HG03097 (cell line): ENCODE measurements around the gene MAP3K8.
"Not testable (repeated sequence)": the region's sequence is repeated elsewhere in the genome, so short reads cannot be mapped to it uniquely, and the experiment has no call there.

Experiments
- ATAC-seq: cut with Tn5 transposase; IDR thresholded peaks from one replicate; pipeline ENCODE4 v1.9.1; 2021; ENCODE audit not compliant: unreplicated experiment, low FRiP score

MAP3K8 gene

DNA sequence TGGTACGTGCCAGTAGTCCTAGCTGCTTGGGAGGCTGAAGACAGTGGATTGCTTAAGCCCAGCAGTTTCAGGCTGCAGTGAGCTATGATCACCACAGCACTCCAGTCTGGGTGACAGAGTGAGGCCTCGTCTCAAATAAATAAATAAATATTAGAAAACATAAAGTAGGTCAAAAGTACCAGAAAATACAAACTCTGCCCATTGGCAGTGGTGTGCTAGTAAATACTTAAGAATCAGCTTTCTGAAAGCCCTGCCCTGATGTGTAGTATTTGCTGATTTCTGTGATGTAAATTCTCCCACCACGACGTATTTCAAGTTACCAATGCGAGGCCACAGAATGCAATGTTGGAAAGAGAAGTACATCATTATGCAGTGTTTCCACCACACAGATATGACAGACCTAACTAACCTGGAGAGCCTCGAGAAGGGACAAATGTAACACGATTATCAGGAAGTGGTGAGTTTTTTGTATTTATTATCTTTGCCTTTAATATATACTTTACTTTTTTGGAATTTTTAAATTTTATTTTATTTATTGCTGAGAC is 11.8 kb upstream of the MAP3K8 start:
- no peak for ATAC-seq

DNA sequence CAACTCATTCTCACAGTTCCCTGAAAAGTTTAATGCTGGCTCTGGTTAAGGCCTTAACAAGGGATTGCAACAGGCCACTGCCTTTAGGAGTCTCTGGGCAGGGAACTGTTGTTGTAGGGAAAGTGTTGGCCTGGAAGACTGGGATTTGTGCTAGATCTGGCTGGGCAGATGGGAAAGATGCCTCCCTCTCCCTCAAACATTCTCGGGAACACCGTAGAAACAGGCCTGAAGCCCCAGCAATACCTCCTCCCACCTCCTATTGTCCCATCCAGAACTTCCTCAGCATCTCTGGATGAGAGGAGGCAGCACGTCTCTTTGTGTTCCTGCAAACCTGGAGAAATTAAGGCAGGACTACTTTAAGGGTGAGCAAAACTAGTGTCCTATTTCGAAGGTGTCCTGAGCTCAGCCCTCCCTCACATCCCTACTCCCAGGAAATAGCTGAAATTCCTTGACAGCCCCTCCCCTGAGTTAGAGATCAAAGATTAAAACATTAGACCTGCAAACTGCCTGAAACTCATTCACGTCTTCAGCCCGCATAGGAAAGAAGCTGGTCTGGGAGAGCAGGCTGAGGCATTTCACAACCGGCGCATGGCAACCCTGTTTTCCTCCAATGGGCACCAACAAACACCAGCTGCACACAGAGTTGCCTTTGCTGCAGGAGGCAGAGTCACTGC is 10.9 kb upstream of the MAP3K8 start:
- ATAC-seq: no peak

DNA sequence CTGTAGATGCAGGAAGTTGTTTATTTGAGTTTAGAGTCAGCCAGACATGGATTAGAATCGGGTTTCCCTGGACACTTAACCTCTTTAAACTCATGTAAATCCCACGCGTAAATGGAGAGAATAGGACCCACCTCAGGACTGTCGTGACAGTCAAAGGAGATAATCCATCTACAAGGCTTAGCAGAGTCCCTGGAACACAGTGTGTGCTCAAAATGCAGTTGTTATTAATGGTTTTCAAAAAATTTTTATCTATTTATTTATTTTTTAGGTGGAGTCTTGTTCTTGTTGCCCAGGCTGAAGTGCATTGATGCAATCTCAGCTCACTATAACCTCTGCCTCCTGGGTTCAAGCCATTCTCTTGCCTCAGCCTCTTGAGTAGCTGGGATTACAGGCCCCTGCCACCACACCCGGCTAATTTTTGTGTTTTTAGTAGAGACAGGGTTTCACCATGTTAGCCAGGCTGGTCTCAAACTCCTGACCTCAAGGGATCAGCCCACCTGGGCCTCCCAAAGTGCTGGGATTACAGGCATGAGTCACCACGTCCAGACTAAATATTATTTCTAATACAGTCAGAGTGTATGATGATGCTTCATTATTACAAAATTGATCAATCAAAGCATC is 10.2 kb upstream of the MAP3K8 start:
- not testable (repeated sequence) for ATAC-seq

DNA sequence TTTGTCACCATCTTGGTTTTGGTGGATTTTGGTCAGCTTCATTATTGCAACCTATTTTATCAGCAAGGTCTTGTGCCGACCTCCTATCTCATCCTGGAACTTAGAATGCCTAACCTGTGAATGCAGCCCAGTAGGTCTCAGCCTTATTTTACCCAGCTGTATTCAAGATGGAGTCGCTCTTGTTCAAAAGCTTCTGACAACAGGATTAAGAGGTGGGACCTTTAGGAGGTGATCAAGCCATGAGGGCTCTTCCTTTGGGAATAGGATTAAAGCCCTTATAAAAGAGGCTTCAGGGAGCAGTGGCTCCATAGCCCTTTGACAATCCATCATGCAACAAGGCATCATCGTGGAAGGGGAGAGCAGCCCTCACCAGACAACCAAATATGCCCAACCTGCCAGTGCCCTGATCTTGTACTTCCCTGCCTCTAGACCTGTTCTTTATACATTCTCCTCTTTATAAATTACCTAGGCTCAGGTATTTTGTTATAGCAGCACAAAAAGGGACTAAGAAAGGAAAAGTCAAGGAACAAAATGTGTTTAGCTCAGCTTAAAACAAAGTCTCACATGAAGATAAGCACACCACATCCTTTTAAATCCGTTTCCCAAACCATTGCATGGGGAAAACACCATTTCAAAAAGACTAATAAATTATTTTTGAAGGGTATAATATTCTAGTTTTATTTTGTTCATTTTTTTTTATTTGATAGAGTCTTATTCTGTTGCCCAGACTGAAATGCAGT is 8.5 kb upstream of the MAP3K8 start:
- ATAC-seq: no peak

DNA sequence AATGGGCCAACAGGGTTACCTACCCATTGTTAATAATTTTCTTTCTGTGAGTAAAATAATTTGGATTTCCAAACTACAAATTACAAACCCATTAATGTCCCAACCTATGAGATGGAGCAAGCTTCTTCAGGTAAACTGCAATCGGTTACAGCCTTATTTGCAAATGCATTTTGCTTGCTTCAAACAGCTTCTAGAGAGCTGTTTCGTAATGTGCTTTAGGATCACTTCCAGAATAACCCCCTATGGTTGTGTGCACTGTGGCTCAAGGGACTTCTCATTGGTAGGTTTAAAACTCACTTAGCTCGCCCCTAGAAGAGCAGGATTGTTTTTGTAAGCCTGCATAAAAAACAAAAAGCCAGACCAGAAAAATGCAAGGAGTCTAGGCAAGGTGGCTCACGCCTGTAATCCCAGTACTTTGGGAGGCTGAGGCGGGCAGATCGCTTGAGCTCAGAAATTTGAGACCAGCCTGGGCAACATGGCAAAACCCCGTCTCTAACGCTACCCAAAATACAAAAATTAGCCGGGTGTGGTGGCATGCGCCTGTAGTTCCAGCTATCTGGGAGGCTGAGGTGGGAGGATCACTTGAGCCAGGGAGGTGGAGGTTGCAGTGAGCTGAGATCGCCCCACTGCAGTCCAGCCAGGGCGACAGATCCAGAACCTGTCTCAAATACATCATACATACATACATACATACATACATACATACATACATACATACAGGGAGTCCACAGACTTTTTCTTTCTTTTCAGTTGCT is 3.3 kb upstream of the MAP3K8 start:
- no peak for ATAC-seq

DNA sequence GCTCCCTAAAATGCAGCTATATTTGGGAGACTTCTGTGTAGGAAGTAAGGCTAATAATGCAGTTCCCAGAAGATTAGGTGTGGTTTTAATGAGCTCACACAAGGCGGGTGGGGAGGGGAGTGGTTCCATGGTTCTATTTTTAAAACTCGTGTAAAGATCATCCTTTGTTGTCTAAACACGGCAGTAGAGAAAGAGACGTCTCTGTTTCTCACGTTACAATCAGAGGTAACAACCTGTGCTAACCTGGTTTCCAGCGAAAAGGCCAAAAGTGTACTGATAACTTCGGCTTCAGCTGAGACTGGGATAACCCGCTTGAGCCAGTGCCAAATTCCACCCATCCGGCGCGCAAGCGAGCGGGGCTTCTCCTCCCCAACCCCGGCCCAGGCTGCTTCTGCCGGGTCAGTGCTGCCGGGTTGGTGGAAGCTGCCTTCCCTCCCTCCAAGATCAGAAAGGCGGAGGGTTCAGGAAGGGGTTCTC is 2.5 kb upstream of the MAP3K8 start:
- no peak for ATAC-seq

DNA sequence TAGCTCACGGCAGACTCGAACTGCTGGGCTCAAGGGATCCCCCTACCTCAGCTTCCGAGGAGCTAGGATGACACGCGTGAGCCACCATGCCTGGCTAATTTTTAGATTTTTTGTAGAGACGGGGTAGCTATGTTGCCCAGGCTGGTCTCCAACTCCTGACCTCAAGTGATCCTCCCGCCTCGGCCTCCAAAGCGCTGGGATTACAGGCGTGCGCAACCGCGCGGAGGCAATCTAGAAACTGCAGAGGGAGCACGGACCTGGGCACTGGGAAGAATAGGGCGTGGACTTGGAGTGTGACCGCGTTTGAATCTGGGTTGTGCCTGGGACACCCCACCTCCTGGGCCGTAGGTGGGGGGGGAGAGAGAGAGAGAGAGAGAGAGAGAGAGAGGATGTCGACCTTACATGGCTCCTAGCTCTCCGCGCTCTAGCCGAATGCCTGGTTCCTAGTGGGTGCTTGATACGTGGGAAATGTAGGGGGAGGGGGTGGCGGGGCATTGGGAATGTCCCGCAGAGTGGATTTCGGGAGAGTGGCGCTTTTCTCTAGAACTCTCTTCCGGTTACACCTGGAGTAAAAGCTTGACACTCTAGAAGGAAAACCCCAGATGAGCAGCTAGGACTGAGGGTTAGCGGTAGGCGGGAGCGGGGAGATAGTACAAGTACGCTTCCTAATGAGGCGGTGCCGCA is 1.2 kb upstream of the MAP3K8 start:
- peak; percentile 8 for ATAC-seq

DNA sequence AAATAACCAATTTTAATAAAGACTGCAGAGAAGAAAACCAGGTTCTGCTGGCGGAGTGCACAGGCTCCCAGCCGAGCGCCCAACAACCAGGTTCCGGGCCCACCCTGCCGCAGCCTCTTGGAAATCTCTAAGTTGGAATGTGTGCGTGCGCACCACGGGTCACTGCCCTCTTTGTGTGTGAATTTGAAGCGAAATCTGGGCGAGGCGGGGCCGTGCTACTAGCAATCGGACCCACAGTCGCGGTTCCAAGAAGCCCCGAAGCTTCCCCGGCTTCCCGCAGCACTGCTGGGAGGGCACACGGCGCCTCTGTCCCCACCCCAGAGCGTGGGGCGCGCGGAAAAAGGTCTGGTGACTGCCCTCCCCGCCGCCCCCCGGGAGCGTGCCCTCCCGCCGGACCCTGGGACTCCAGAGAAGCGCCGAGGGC is 666 bp upstream of the MAP3K8 start:
- peak; percentile 8 for ATAC-seq

DNA sequence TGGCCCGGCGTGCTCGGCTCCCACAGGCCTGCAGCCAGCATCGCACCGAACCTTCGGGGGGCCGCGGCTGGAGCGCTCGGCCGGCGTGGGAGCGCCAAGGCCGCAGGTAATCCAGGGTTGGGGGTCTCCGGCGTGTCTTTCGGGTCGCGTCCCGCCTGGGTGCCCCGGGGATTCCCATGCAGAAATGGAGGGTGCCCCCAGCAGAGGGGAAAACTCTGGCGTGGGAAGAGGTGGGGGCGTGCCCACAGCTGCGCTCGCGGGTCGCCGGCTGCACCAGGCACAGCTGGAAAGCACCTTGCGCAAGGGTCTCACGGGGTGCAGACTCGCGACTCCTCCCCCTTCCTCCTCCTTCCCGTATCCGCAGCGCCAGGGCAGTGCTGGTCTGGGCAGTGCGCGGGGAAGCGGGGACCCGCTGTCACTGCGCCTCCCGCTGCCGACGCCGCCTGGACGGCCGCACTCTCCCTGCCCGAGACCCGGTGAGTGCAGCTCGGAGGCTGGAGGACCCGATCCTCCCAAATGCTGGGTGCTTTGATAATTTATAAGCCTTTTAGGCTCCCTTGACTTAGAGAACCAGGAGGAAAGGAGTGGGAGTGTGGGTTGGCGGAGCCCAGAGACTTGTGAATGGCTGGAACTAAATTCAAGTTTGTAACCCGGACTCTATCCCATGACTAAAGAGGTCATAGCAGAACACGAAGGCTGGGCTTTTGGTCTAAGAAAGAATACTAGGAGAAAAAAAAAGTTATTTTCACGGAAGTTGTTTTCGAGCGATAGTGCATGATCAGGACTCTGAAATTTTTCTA is 489 bp downstream of the MAP3K8 start:
- ATAC-seq: peak; percentile 46

DNA sequence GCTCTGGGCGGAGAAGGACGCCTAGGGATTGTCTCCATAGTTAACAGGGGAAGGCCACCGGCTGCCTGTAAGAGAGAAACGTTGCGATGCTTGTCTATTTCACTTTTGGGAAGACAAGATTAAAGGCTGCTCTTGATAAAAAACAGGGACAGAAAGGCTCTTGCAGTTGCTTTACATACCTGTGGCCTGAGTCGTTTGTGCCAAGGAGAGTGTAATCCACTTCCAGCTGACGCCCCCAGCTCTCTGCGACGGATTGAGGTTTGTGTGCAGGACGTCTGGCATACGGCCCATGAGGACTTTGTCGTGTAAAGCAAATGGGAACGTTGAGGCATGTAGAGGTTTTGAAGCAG is 1.1 kb downstream of the MAP3K8 start:
- ATAC-seq: no peak

DNA sequence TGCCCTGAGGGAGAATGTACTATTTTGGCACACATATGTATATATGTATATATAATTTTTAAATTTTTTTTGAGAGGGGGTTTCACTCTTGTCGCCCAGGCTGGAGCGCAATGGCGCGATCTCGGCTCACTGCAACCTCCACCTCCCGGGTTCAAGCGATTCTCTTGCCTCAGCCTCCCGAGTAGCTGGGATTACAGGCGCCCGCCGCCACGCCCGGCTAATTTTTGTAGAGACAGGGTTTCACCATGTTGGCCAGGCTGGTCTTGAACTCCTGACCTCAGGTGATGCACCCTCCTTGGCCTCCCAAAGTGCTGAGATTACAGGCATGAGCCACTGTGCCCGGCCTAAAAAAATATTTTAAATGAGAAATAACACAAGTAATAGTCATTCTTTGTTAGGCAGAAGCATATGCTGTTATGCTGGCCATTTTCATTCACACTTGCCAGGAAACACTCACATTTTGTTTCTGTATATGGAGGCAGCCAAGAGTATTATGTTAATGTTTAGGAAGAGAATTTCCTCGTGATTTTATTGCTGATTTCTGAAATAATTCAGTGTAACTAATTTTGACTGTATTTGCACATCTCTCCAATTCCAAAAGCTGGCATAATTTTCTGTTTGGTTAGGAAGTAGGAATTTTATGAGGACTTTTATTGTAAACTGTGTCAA is 1.6 kb downstream of the MAP3K8 start:
- not testable (repeated sequence) for ATAC-seq

DNA sequence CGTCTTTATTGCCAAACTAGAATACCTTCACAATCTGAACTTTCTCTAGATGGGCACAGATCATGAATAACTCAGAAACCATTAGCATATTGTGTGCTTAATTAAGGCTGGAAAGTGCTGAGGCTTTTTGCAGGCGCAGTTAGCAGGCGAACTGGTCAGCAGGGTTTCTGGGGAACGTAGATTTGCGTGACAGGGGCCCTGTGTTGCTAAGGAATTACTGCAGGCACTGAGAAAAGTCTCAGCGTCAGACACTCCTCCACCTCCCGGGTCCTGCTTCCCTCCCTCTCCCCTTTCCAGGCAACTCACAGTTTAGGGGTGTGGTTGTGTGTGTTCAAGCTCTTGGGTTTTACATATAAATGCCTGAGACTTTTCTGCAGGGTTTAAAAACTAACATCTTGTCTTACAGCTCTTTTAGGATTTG is 2.2 kb downstream of the MAP3K8 start:
- no peak for ATAC-seq

DNA sequence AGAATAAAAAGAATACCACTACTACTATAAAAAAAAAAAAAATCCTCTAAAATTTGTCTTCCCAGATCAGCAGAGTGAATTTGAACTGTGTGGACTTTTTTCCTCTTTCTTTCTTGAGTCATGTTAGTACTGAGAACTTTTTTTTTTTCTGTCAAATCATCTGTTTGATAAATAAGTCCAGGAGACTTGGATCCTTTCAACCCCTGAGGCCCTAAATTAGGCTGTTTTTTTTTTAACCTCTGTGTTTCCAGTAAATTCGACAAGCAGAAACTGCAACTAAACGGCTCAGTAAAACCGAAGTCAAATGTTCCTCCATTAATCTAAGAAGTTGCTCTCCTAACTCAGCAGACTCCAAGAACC is 2.7 kb downstream of the MAP3K8 start:
- no peak for ATAC-seq

DNA sequence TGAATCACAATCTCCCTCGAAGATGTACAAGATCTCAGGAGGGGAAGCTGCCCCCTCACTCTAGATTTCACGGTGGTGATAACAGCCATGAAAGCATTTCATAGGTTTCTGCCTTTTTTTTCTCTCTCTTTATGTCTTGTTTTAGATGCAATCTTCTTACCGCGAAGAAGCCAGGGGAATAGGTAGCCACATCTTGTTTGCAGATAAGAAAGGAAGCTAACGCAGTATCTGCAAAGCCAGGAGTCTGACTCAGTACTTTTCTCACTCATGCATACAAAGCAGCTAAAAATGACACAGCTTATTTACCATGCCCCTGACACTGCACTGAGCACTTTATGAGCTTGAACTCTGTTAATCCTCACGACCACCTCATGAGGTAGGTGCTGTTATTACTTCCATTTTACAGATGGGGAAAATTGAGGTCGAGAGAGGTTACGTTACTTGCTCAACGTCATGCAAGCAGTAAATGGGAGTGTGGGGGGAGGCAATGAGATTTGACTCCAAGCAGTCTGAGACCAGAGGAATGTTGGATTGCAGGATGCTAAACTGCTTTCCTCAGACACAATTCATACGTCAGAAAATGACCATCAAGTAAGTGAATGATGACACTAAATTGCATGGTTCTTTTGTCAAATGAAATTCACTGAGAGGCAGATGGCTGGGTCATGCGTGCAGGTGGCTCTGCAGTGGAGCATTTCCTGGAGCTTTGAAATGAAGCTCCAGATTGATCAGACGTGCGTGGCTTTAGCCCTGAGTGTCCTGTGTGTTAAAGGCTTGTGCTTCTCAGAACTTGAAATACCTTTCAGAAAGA is 3.3 kb downstream of the MAP3K8 start:
- no peak for ATAC-seq

DNA sequence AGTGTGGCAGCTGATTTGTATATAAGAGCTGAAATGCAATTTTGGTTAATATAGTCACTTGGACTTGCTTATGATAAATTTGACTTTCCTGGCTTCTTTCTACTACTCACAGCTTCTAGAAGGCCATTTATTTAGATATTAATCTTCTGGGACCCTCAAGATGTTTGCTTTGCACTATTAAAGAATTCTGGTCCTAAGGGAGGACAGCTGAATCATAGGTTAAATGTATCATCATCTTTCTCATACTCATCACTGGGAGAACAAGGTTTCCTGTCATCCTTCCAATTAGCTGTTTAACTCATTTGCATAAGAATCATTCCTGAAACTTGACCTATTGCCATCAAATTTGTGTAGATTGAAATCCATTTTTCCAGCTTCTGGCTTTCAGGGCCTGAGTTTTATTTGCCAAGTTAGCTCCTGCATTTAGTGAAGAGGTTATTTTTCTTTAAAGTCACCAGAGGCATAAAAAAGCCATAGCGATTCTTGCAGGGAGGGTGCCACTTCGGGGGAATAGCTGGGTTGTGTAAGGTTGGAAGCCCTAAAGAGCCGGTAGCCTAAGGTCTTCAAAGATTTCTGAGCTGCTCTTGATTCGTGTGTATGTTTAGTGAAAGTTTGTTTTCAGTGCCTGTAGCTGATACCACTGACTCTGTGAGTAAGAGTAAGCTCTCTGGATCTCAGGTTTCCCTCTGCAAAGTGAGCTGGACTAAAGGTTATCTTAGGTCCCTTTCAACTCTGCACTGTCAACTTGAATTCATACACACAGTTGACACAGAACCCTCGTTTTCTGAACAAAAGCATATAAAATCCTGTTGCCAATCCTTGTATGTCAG is 4.3 kb downstream of the MAP3K8 start:
- ATAC-seq: no peak

DNA sequence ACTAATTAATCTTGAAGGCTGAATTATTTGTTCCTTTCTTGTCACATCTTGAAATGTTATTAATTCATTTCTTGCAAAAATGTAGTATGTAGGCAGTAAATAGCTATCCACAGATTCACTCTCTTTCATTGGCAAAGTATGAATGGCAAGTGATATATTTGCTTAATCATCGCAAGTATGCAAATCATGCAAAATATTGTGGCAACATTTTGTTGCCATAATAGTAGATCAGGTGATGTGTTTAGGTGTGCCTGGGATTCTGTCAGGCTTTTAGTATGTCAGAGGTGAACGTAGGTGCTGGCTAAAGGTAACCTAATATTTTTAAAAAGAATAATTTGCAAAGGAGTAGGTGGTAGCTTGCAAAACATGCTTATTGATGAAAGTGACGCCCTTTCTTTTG is 5.9 kb downstream of the MAP3K8 start:
- no peak for ATAC-seq

DNA sequence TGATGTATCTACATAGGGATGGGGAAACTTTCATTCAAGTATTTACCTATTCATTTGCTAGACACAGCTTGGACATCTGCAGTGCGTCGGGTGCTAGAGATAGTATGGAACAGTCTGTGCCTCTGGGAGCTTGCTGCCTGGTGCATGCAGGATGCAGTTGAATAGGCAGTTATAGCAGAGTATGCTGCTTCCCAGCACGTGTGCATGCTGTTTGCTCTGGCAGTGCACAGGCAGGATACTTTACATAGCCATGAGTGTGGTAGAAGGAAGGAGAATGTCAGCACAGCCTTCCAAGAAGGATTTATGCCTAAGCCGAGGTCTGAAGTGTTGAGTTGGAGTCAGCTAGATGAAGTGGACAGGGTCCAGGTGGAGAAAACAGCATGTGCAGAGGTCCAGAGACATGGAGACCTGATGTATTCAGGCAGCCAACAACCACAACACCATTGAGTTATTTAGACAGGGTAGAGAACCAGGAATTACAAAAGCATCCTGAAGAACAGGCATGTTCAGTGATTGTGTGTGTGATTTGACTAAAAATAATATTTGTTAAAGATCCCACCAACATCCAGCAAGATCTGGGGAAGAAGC is 8.1 kb downstream of the MAP3K8 start:
- ATAC-seq: no peak
